Fibroblast of skin of scalp (primary cell): ENCODE results near the gene CRLF2.
"Not testable (repeated sequence)": the region's sequence is repeated elsewhere in the genome, so short reads cannot be mapped to it uniquely, and the experiment has no call there.

Source experiments
- DNase-seq: peaks from one replicate; pipeline ENCODE4 v3.0.0-alpha.2; 2013

CRLF2 gene

DNA sequence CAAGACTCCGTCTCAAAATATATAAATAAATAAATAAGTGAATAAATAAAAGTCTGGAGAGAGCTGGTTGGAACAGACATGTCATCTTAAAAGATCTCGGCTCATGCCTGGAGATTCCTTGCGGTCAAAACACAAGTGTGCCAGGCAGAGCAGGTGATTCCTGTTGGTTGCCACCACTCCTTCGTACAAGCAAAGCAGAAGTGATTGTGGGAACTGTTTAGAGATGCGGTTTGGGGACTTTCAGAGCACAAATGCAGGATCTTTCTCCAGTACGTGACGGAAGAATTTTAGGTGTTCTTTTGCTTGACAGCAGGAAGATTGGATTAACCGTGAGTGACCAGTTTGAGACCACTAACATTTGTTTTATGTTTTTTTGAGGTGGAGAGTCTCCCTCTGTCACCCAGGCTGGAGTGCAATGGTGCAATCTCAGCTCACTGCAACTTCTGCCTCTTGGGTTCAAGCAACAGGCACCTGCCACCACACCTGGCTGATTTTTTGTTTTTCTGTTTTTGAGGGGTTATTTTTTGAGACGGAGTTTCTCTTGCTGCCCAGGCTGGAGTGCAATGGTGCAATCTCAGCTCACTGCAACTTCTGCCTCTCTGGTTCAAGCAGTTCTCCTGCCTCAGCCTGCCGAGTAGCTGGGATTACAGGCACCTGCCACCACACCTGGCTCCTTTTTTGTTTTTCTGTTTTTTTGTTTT, 2.8 kb upstream of the CRLF2 start:
- DNase-seq, result no peak

DNA sequence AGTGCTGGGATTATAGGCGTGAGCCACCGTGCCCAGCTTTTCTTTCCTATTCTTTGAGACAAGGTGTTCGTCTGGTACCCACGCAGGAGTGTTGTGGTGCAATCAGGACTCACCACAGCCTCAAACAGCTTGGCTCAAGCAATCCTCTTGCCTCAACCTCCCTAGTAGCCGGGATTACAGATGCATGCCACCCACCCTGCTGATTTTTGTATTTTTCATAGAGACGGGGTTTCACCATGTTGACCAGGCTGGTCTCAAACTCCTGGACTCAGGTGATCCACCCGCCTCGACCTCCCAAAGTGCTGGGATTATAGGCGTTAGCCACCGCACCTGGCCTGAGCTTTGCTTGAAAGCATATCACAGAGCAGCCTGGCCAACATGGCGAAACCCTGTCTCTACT, 1.5 kb upstream of the CRLF2 start:
- DNase-seq, result no peak

DNA sequence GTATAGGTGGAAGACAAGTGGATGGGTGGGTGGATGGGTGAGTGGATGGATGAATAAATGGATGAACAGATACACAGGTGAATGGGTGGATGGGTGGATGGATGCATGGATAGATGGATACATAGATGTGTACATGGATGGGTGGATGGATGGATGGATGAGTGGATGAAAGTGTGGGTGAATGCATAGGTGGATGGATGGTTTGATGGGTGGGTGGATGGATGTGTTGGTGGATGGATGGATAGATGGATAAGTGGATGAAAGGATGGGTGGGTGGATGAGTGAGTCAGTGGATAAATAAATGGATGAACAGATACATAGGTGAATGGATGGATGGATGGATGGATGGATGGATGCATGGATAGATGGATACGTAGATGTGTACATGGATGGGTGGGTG, 1.6 kb downstream of the CRLF2 start:
- no peak for DNase-seq

DNA sequence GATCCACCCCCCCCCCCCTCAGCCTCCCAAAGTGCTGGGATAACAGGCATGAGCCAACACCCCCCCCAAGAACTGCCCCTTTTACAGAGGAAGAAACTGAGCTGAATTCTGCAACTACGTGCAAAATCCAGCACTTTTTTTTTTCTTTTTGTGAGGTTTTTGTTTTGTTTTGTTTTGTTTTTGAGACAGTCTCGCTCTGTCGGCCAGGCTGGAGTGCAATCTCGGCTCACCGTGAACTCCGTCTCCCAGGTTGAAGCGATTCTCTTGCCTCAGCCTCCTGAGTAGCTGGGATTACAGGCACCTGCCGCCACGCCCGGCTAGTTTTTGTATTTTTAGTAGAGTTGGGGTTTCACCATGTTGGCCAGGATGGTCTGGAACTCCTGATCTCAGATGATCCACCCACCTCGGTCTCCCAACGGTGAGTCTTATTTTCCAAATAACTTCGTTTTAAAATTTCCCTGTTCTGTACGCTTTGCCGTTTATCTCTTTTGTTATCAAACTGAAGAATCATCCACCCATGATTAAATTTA, 4.9 kb downstream of the CRLF2 start:
- no peak for DNase-seq

DNA sequence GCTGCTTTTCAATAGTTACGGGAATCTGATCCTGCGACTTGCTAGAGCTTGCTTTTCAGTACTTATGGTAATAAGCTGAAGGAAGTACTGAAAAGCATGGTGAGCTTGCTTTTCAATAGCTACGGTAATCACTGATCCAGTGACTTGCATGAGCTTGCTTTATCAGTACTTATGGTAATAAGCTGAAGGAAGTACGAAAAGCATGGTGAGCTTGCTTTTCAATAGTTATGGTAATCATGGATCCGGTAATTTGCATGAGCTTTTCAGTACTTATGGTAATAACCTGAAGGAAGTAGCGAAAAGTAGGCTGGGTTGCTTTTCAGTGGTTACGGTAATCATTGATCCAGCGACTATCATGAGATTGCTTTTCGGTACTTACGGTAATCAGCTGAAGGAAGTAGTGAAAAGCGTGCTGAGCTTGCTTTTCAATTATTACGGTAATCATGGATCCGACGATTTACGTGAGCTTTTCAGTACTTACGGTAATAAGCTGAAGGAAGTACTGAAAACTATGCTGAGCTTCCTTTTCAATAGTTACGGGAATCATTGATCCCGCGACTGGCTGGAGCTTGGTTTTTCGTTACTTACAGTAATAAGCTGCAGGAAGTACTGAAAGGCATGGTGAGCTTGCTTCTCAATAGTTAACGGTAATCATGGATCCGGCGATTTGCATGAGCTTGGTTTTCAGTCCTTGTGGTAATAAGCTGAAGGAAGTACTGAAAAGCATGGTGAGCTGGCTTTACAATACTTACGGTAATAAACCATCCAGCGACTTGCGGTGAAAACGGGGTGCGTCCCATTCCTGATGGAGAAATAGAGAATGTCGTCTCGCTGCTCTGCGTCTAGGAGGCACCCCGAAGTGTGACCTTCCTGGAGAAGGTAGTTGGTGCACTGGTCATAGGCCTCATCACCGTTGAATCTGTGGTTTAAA, 6.5 kb downstream of the CRLF2 start:
- peak; percentile 82 for DNase-seq

DNA sequence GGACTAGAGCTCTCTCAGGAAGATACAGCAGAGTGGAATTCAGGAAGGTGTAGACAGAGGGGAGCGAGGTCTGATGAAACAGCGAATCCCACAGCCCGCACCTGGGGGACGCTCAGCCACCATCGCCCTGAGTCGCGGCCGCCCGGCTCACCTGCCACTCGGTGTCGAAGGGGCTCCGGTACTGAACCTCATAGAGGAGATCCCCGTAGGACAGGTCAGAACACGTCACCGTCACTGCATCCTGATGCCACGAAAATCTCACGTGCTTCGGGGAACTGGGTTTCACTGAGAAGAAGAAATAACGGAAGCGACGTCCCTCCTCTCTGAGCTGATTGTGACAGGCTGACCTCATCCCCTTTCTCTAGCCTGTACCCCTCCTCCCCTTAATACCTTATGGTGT, 10.2 kb downstream of the CRLF2 start:
- DNase-seq, result no peak

DNA sequence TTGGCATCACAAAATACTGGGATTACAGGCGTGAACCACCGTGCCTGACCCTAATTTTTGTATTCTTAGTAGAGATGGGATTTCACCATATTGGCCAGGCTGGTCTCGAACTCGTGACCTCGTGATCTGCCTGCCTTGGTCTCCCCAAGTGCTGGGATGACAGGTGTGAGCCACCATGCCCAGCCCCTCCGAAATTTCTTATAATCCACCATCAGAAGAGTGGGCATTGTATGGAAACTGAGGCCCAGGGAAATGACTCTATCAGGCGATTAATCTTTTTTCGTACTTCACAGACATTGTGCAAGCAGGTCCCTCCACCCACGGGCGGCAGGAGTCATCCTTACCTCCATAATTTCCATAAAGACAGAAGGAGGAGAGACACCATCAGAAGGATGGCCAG, 16.0 kb downstream of the CRLF2 start:
- DNase-seq, result no peak

DNA sequence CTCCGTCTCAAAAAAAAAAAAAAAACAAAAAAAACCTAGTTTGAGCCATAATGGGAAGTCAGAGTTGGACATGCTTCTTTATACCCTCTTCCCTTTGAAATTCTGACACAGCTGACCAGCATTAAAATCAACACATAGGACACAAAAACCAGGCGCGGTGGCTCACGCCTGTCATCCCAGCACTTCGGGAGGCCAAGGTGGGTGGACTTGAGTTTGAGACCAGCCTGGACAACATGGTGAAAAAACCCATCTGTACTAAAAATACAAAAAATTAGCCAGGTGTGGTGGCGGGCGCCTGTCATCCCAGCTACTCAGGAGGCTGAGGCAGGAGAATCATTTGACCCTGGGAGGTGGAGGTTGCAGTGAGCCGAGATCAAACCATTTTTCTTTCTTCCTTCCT, 20.3 kb downstream of the CRLF2 start:
- DNase-seq, result not testable (repeated sequence)

DNA sequence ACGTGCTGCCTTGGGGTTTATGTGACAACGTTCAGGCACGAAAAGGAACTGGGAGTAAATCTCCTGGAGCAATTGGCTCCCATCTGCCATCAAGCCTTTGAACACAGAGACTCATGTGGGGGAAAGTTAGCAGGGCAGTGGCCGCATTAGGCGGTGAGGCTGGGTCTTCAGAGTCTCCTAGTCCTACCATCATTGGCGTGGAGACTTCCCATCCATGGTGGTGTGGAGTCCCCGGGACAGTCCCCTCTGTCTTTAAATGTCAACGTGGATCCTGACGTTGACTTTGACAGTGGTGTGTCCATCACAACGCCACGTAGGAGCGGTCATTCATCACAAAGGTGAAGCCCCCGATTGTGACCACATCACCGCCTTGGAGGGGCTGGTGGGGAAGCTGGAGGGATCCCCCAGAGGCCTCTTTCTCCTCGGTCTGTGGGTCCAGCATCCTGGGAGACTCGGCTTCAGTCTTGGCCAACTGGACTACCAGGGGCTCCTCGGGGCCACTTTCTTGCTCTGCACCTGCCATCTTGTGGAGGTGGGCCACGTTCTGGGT, 21.8 kb downstream of the CRLF2 start:
- DNase-seq, result no peak

DNA sequence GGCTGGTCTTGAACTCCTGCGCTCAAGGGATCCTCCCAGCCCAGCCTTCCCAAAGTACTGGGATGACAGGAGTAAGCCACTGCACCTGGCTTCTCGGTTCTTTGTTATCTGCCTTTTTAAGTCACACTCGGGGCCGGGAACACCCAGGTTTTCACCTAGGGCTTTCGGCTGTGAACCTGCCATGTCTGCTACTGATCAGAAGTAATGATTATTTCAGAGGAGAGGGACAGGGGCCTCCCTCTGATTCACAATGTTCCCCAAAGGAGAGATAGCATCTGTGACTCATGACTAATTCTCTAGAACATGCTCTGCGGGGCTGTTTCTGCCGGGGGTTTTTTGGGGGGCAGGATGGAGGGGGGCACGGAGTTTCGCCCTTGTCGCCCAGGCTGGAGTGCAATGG, 26.9 kb downstream of the CRLF2 start:
- DNase-seq, result no peak

DNA sequence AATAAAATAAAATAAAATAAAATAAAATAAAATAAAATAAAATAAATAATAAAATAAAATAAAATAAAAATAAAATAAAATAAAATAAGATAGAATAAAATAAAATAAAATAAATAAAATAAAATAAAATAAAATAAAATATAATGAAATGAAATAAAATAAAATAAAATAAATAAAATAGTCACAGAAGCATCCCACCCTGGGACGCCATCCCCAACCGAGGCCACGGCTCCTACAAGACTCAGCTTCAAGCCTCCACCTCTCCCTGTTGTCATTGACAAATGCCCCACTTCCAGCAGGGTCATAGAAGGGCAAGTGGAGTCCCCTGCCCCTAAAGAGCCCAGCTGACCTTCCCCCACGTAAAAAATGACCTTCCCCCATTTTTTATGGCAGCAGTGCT, 30.2 kb downstream of the CRLF2 start:
- no peak for DNase-seq

DNA sequence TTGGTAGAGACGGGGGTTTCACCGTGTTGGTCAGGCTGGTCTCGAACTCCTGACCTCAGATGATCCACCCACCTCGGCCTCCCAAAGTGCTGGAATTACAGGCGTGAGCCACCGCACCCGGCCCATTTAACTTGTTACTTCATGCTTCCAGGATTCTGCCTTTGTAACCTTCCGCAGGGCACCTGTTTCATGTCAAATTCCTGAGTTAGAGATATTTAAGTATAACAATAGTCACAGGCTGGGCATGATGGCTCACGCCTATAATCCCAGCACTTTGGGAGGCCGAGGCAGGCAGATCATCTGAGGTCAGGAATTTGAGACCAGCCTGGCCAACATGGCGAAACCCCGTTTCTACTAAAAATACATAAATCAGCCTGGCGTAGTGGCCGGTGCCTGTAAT, 30.8 kb downstream of the CRLF2 start:
- DNase-seq, result not testable (repeated sequence)

DNA sequence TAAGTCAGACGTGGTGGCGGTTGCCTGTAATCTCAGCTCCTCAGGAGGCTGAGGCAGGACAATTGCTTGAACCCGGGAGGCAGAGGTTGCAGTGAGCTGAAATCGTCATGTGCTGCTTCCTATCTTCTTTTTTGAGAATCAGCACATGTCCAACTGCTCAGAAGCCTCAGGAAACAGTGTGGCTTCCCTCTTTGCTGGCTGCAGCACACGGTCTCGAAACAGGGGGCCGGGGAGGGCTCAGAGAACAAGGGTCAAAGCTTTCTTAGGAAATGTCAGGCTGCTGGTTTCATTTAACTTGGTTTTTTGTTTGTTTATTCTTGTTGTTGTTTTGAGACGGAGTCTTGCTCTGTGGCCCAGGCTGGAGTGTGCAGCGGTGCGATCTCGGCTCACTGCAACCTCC, 31.3 kb downstream of the CRLF2 start:
- DNase-seq, result no peak

DNA sequence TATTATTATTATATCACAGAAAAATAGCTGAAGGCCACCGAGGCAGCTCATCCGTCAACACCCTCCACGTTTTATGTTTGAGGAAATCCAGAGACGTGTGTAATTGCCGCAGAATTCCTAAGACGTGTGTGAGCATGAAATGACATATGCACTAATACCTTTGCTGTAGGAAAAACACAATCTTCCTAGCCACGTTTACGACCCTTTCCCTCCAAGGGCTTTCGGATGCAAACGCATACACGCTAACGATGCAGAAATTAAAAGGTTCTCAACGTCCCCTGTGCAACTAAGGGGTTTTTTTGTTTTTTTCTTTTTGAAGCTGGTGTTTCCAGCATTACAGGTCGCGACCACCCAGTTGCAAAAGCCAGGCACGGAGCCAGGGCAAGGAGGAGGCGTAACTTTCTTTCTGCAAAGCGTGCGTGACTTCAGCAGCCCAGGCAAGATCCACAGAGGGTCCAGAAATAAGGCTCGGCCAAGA, 33.8 kb downstream of the CRLF2 start:
- no peak for DNase-seq

DNA sequence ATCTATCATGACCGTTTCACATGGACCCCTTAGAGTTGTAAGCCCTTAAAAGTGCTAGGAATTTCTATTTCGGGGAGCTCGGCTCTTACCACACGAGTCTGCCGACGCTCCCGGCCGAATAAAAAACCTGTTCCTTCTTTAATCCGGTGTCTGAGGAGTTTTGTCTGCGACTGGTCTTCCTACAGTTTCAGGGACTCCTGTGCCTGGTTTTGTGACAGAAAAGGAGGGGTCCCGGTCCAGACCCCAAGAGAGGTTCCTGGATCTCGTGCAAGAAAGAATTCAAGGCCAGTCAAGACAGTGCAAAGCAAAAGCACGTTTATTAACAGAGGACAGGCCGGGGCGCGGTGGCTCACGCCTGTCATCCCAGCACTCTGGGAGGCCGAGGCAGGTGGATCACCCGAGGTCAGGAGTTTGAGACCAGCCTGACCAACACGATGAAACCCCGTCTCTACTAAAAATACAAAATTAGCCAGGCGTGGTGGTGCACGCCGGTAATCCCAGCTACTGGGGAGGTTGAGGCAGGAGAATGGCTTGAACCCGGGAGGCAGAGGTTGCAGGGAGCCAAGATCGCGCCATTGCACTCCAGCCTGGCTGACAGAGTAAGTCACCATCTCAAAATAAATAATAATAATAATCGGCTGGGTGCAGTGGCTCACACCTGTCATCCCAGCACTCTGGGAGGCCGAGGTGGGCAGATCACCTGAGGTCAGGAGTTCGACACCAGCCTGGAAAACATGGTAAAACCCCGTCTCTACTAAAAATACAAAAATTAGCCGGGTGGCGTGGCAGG, 35.7 kb downstream of the CRLF2 start:
- not testable (repeated sequence) for DNase-seq

DNA sequence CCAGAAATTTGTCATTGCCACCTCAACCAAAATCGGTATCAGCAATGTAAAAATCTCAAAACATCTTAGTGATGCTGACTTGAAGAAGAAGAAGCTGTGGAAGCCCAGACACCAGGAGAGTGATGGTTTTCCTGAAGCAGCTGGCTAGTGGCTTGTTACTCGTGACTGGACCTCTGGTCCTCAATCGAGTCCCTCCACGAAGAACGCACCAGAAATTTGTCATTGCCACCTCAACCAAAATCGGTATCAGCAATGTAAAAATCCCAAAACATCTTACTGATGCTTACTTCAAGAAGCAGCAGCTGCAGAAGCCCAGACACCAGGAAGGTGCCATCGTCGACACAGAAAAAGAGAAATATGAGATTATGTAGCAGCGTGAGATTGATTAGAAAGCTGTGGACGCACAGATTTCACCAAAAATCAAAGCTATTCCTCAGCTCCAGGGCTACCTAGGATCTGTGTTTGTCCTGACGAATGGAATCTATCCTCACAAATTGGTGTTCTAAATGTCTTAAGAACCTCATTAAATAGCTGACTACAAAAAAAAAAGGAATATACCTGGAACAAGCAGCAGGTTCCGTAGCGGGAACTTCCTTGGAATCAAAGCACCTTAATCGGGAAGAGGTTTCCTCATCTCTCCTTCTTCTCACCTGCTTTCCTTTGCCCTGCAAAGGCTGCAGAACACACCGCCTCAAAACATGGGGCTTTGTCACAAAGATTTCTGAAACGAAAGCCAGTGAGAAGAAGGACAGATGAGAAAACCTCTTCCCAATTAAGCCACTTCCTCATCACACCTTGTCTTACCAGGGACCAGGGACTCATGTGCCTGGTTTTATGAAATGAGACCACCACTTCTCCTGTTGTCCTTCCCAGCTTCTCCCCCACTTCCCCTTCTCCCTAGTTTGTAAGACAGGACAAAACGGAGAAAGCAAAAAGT, 37.6 kb downstream of the CRLF2 start:
- not testable (repeated sequence) for DNase-seq

DNA sequence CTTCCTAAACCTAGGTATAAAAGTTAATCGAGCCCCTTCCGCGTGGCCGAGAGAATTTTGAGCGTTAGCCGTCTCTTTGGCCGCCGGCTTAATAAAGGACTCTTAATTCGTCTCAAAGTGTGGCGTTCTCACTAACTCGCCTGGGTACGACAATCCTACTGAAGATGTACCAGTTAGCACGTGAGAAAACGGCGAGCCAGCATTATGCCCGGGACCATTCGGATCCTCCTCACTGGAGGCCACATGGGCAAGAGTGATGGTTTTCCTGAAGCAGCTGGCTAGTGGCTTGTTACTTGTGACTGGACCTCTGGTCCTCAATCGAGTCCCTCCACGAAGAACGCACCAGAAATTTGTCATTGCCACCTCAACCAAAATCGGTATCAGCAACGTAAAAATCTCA, 39.0 kb downstream of the CRLF2 start:
- not testable (repeated sequence) for DNase-seq

DNA sequence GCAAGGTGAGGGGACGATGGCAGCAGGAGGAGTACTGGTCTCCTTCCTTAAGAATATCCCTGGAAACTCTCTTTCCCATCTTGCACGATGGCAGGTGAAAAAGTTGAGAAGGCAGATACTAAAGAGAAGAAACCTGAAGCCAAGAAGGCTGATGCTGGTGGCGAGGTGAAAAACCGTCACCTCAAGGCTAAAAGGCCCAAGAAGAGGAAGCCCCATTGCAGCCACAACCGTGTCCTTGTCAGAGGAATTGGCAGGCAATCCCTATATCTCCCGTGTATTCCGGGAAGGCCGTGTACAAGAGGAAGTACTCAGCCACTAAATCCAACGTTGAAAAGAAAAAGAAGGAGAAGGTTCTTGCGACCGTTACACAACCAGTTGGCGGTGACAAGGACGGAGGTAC, 40.0 kb downstream of the CRLF2 start:
- DNase-seq, result no peak

DNA sequence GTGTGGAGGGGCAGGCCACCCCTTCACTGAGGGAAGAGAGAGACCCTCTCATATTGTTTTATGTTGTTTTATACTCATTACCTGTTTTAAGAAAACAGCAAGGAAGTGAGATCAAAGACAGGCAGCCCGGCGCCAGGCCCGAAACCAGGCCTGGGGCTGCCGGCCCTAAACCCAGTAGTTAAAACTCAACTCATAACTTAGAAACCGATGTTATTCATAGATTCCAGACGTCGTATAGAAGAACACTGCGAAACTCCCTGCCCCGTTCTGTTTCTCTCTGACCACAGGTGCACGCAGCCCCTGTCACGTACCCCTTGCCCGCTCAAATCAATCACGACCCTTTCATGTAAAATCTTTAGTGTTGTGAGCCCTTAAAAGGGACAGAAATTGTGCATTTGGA, 40.5 kb downstream of the CRLF2 start:
- DNase-seq, result not testable (repeated sequence)

DNA sequence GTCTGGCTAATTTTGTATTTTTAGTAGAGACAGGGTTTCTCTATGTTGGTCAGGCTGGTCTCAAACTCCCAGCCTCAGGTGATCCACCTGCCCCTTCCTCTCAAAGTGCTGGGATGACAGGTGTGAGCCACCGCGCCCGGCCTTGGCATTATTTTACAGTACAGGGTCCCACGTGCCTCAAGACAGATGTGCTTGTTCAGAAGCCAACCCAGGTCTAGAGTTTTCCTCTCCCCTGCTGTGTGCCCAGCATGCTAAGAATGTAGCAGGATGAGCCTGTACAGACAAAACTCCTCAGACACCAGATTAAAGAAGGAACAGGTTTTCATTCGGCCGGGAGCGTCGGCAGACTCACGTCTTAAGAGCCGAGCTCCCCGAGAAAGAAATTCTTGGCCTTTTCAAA, 42.2 kb downstream of the CRLF2 start:
- DNase-seq, result no peak

DNA sequence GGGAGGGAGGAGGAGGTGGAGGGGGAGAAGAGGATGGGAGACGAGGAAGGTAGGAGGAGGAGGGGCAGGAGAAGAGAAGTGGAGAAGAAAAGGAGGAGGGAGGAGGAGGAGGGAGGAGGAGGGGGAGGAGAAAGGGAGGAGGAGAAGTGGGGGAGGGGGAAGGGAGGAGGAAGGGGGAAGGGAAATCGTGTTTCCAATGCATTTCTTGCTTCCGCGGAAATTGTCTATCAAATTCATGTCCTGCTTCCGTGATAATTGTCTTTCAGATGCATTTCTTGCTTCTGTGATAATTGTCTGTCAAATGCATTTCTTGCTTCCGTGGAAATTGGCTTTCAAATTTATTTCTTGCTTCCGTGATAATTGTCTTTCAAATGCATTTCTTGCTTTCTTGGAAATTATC, 43.3 kb downstream of the CRLF2 start:
- no peak for DNase-seq
